RWPE2 (cell line): ENCODE results near the gene HFM1.
"Not testable (repeated sequence)": the region's sequence is repeated elsewhere in the genome, so short reads cannot be mapped to it uniquely, and the experiment has no call there.

Experiments used
- ATAC-seq: fragments of 200-7000 bp; cut with Tn5 transposase; 3 replicates; pipeline ENCODE4 v1.9.1; 2021; ENCODE audit warnings: low read depth
- DNase-seq: peaks from one replicate; pipeline ENCODE4 v3.0.0-alpha.2; 2020; ENCODE audit warnings: low spot score
- H3K27ac ChIP-seq: fragments of 450-650 bp; 2 replicates; pipeline ENCODE4 v1.5.1; 2017; ENCODE audit warnings: mild to moderate bottlenecking; ENCODE audit not compliant: poor library complexity, severe bottlenecking
- H3K27me3 ChIP-seq: fragments of 250-450 bp; sonication (Bioruptor Pico); 2 replicates; pipeline ENCODE4 v1.5.1; 2021; ENCODE audit warnings: mild to moderate bottlenecking, moderate library complexity; ENCODE audit not compliant: insufficient read depth, poor library complexity, severe bottlenecking
- H3K36me3 ChIP-seq: fragments of 250-450 bp; sonication (Bioruptor Pico); 2 replicates; pipeline ENCODE4 v1.5.1; 2020; ENCODE audit warnings: low read depth, mild to moderate bottlenecking, moderate library complexity
- H3K4me1 ChIP-seq: fragments of 250-450 bp; sonication (Bioruptor Pico); 2 replicates; pipeline ENCODE4 v1.5.1; 2021; ENCODE audit warnings: mild to moderate bottlenecking, moderate library complexity; ENCODE audit not compliant: insufficient read depth, poor library complexity, severe bottlenecking
- H3K4me3 ChIP-seq: fragments of 250-450 bp; sonication (Bioruptor Pico); 2 replicates; pipeline ENCODE4 v1.5.1; 2021; ENCODE audit warnings: mild to moderate bottlenecking, moderate library complexity; ENCODE audit not compliant: severe bottlenecking
- H3K9me3 ChIP-seq: fragments of 250-450 bp; sonication (Bioruptor Pico); 2 replicates; pipeline ENCODE4 v1.5.1; 2021; ENCODE audit warnings: mild to moderate bottlenecking, moderate library complexity; ENCODE audit not compliant: severe bottlenecking
- TF ChIP-seq, protein P1 (sequence below): fragments of 450-650 bp; IDR thresholded peaks from one replicate; pipeline ENCODE4 v1.5.1; 2017; ENCODE audit warnings: mild to moderate bottlenecking, moderate library complexity; ENCODE audit not compliant: poor library complexity, severe bottlenecking

Gene HFM1

DNA sequence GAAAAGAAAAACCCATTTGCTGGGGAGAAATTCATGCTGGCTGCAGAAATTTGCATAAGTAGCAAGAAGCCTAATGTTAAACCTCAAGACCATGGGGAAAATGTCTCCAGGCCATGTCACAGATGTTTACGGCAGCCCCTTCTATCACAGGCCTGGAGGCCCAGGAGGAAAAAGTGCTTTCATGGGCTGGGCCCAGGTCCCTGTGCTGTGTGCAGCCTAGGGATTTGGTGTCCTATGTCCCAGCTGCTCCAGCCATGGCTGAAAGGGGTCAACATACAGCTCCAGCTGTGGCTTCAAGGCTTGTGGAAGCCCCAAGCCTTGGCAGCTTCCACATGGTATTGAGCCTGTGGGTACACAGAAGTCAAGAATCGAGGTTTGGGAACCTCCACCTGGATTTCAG is 93.0 kb downstream of the HFM1 start:
- H3K27me3 ChIP-seq = peaks cover 3% of the 10 kb centered on the region
- no peak for DNase-seq
- no peak overlapping the region for H3K27ac ChIP-seq
- H3K36me3 ChIP-seq = no peaks in the 10 kb centered on the region
- peaks cover 2% of the 10 kb centered on the region for H3K9me3 ChIP-seq
- H3K4me3 ChIP-seq = no peak overlapping the region
- TF ChIP-seq, protein P1, sequence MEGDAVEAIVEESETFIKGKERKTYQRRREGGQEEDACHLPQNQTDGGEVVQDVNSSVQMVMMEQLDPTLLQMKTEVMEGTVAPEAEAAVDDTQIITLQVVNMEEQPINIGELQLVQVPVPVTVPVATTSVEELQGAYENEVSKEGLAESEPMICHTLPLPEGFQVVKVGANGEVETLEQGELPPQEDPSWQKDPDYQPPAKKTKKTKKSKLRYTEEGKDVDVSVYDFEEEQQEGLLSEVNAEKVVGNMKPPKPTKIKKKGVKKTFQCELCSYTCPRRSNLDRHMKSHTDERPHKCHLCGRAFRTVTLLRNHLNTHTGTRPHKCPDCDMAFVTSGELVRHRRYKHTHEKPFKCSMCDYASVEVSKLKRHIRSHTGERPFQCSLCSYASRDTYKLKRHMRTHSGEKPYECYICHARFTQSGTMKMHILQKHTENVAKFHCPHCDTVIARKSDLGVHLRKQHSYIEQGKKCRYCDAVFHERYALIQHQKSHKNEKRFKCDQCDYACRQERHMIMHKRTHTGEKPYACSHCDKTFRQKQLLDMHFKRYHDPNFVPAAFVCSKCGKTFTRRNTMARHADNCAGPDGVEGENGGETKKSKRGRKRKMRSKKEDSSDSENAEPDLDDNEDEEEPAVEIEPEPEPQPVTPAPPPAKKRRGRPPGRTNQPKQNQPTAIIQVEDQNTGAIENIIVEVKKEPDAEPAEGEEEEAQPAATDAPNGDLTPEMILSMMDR = no peak
- ATAC-seq = no peak
- no peaks in the 10 kb centered on the region for H3K4me1 ChIP-seq

DNA sequence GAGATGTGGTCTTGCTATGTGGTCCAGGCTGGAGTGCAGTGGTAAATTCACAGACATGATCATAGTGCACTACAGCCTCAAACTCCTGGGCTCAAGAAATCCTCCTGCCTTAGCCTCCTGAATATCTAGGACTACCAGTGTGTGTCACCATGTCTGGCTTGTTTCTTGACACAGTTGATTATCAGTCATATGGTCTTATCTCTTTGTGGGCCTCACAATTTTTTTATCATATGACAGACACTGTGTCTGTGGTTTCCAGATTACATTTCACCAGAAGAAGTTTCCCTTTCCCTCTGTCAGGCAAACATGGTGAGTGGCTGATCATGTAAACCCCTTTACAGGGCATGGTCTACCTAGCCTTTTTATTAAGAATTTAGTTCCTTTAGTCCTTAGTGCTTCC is 96.1 kb downstream of the HFM1 start:
- DNase-seq = no peak
- no peak for ATAC-seq
- TF ChIP-seq, protein P1 = no peak

DNA sequence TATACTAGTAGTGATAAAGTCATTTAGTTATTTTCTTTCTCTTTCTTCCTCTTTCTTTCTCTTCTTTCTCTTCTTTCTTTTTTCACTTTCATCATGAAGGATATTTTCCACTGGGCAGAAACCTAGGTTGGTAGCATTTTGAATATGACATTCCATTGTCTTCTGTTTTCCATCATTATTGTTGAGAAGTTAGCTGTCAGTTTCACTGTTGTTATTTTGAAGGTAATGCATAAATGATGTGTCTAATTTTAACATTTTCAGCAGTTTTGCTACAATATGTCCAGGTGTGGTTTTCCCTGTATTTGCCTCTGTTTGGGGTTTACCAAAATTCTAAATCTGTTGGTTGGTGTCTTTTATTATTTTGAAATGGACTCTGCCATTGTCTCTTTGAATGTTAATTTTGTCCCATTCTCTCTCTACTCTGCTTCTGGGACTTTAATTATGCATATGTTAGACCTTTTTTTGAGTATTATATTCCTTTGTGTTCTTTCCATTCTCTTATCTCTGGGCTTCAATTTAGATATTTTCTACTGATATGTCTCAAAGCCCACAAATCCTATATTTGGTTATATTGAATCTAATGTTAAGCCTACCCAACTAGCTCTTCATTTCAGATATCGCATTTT is 96.7 kb downstream of the HFM1 start:
- no peak for DNase-seq
- H3K9me3 ChIP-seq = peaks cover 2% of the 10 kb centered on the region

More for the DNA sequence above, 96.1 kb downstream of the HFM1 start:
- H3K4me3 ChIP-seq = no peak overlapping the region
- H3K4me1 ChIP-seq = no peaks in the 10 kb centered on the region
- no peaks in the 10 kb centered on the region for H3K27me3 ChIP-seq
- peaks cover 2% of the 10 kb centered on the region for H3K9me3 ChIP-seq
- no peaks in the 10 kb centered on the region for H3K36me3 ChIP-seq
- no peak overlapping the region for H3K27ac ChIP-seq

DNA sequence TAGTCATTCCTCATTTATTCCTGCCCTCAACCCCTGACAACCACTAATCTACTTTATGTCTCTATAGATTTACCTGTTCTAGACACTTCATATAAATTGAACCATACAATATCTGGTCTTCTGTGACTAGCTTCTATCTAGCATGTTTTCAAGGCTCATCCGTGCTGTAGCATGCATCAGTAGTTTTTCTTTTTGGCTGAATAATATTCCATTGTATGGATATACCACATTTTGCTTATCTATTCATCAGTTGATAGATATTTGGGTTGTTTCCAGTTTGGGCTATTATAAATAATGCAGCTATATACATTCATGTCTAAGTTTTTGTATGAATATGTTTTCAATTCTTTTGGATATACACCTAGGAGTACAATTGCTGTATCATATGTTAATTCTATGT is 101.5 kb downstream of the HFM1 start:
- H3K9me3 ChIP-seq = peaks cover 2% of the 10 kb centered on the region
- H3K4me1 ChIP-seq = no peaks in the 10 kb centered on the region
- no peak overlapping the region for H3K4me3 ChIP-seq
- no peak for DNase-seq
- no peak overlapping the region for H3K27ac ChIP-seq
- TF ChIP-seq, protein P1 = no peak
- H3K36me3 ChIP-seq = no peaks in the 10 kb centered on the region
- no peak for ATAC-seq
- H3K27me3 ChIP-seq = no peaks in the 10 kb centered on the region

More for the DNA sequence above, 96.7 kb downstream of the HFM1 start:
- Histone ChIP-seq H3K4me3 (no peak overlapping the region), H3K27me3 (no peaks in the 10 kb centered on the region), H3K36me3 (no peaks in the 10 kb centered on the region), H3K27ac (no peak overlapping the region), H3K4me1 (no peaks in the 10 kb centered on the region)
- no peak for ATAC-seq
- TF ChIP-seq, protein P1 = no peak

DNA sequence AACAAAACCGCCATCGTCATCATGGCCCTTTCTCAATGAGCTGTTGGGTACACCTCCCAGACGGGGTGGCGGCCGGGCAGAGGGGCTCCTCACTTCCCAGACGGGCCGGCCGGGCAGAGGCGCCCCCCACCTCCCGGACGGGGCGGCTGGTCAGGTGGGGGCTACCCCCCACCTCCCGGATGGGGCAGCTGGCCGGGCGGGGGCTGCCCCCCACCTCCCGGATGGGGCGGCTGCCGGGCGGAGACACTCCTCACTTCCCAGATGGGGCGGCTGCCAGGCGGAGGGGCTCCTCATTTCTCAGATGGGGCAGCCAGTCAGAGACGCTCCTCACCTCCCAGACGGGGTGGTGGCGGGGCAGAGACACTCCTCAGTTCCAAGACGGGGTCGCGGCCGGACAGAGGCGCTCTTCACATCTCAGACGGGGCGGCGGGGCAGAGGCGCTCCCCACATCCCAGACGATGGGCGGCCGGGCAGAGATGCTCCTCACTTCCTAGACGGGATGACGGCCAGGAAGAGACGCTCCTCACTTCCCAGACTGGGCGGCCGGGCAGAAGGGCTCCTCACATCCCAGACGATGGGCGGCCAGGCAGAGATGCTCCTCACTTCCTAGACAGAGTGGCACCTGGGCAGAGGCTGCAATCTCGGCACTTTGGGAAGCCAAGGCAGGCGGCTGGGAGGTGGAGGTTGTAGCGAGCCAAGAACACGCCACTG is 115.6 kb downstream of the HFM1 start:
- not testable (repeated sequence) for H3K4me3 ChIP-seq, H3K27me3 ChIP-seq, DNase-seq, H3K36me3 ChIP-seq, H3K27ac ChIP-seq, H3K4me1 ChIP-seq, H3K9me3 ChIP-seq, ATAC-seq

DNA sequence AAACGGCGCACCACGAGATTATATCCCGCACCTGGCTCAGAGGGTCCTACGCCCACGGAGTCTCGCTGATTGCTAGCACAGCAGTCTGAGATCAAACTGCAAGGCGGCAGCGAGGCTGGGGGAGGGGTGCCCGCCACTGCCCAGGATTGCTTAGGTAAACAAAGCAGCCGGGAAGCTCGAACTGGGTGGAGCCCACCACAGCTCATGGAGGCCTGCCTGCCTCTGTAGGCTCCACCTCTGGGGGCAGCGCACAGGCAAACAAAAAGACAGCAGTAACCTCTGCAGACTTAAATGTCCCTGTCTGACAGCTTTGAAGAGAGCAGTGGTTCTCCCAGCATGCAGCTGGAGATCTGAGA is 117.7 kb downstream of the HFM1 start:
- not testable (repeated sequence) for H3K4me1 ChIP-seq, H3K4me3 ChIP-seq, H3K27ac ChIP-seq, H3K9me3 ChIP-seq, DNase-seq, H3K36me3 ChIP-seq, ATAC-seq, H3K27me3 ChIP-seq

DNA sequence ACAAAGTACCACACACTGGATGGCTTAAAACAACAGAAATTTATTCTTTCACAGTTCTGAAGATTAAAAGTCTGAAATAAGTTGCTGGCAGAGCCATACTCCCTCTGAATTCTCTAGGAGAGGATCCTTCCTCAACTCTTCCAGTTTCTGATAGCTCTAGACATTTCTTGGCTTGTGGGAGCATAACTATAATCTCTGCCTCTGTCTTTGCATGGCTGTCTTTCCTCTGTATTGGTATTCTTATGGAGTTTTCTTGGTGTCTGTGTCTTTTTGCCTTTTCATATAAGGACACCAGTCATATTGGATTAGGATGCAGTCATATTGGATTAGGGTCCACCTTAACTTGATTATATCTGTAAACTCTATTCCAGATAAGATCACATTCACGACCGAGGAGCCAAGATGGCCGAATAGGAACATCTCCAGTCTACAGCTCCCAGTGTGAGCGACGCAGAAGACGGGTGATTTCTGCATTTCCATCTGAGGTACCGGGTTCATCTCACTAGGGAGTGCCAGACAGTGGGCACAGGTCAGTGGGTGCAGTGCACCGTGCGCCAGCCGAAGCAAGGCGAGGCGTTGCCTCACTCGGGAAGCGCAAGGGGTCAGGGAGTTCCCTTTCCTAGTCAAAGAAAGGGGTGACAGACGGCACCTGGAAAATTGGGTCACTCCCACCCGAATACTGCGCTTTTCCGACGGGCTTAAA is 118.2 kb downstream of the HFM1 start:
- not testable (repeated sequence) for H3K4me1 ChIP-seq, H3K4me3 ChIP-seq, ATAC-seq, H3K27me3 ChIP-seq, DNase-seq, H3K27ac ChIP-seq, H3K36me3 ChIP-seq, H3K9me3 ChIP-seq
